Stimulated activated effector memory CD8-positive, alpha-beta T cell treated with anti-CD3 and anti-CD28 coated beads, Interleukin-12 subunit alpha, Interleukin-12 subunit beta, amount 100 ng/mL, for 72 hours (primary cell): Measurements from ENCODE around the gene CDC14B.
"Not testable (repeated sequence)": the region's sequence is repeated elsewhere in the genome, so short reads cannot be mapped to it uniquely, and the experiment has no call there.

Experiments used
- ATAC-seq: fragments of 150-1000 bp; cut with Tn5 transposase; 2 replicates; pipeline ENCODE4 v1.10.0; 2021
- DNase-seq, 2 donors: peaks; one replicate each; pipeline ENCODE4 v3.0.0; 2021 to 2022; ENCODE audit warnings: low spot score in 2 of 2
- H3K27ac Mint-ChIP-seq: one replicate; pipeline ENCODE4 v1.8.0; 2022; ENCODE audit warnings: mild to moderate bottlenecking, mixed read lengths
- H3K36me3 Mint-ChIP-seq: one replicate; pipeline ENCODE4 v1.8.0; 2022; ENCODE audit warnings: mild to moderate bottlenecking, mixed read lengths
- H3K4me1 Mint-ChIP-seq: one replicate; pipeline ENCODE4 v1.8.0; 2022; ENCODE audit warnings: mixed read lengths
- H3K4me3 Mint-ChIP-seq: one replicate; pipeline ENCODE4 v1.8.0; 2022; ENCODE audit warnings: mild to moderate bottlenecking, mixed read lengths
- H3K9me3 Mint-ChIP-seq: one replicate; pipeline ENCODE4 v1.8.0; 2022; ENCODE audit warnings: mixed read lengths

The CDC14B gene

DNA sequence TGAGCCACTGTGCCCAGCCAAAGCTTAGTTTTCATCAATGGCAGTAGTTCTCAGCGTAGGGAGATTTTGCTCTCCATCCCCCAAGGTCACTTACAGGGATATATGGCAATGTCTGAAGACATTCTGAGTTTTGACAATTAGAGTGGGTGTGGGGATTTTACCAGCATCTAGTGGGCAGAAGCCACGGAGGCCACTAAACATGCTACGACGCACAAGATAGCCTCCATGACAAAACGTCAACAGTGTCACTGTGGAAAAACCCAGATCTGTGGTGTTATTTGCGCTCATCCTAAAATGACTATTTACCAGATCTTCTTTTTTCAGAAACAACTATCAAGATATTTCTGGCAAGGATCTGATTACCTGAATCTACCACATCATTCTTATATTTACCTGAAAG, 68.2 kb downstream of the CDC14B start:
- peaks cover 20% of the 10 kb centered on the region for H3K4me1 Mint-ChIP-seq
- no peak for DNase-seq
- H3K9me3 Mint-ChIP-seq = no peaks in the 10 kb centered on the region
- no peaks in the 10 kb centered on the region for H3K36me3 Mint-ChIP-seq
- no peak overlapping the region for H3K4me3 Mint-ChIP-seq
- ATAC-seq = peak; percentile 76
- H3K27ac Mint-ChIP-seq = no peak overlapping the region

DNA sequence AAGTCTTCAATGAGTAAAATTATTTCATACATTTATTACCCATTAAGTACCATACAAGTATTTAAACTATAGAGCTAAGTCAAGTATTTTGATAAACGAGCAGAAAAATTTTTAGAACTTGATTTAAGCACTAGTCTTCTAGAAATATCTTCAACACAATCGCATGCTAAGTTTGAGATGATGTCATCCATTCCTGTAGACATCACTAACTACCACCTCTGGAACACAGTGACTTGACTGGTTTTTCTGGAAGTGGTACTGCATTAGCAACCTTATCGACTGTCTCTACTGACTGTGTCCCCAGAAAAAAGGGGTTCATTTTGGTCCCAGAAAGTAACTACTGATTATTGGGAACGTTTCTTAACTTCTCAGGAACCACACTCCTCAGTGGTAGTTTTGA, 69.0 kb downstream of the CDC14B start:
- Mint-ChIP-seq H3K27ac (no peak overlapping the region), H3K4me1 (peaks cover 20% of the 10 kb centered on the region), H3K9me3 (no peaks in the 10 kb centered on the region), H3K4me3 (no peak overlapping the region), H3K36me3 (no peaks in the 10 kb centered on the region)
- DNase-seq (no peak), ATAC-seq (no peak)

GRCh38 chr9:96543131-96543530, 76.5 kb downstream of the CDC14B start:
- H3K36me3 Mint-ChIP-seq, H3K4me1 Mint-ChIP-seq, DNase-seq, ATAC-seq, H3K9me3 Mint-ChIP-seq, H3K27ac Mint-ChIP-seq, H3K4me3 Mint-ChIP-seq: not testable (repeated sequence)

DNA sequence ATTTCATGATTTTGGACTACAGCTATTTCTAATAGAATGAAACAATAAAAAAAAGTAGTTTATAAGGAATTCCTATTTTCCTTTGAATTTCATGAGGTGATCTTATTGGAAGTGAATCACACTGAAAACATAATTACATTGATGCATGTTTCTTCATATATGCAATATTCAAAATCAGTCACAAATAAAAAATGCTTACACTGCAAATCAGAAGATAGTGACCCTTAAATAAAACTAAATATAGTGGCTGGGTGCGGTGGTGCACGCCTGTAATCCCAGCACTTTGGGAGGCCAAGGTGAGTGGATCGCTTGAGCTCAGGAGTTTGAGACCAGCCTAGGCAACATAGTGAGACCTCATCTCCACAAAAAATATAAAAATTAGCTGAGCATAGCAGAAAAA, 79.5 kb downstream of the CDC14B start:
- H3K9me3 Mint-ChIP-seq = no peaks in the 10 kb centered on the region
- DNase-seq (no peak), ATAC-seq (no peak)
- no peaks in the 10 kb centered on the region for H3K4me1 Mint-ChIP-seq
- no peak overlapping the region for H3K27ac Mint-ChIP-seq
- peaks cover 4% of the 10 kb centered on the region for H3K36me3 Mint-ChIP-seq
- H3K4me3 Mint-ChIP-seq = no peak overlapping the region

DNA sequence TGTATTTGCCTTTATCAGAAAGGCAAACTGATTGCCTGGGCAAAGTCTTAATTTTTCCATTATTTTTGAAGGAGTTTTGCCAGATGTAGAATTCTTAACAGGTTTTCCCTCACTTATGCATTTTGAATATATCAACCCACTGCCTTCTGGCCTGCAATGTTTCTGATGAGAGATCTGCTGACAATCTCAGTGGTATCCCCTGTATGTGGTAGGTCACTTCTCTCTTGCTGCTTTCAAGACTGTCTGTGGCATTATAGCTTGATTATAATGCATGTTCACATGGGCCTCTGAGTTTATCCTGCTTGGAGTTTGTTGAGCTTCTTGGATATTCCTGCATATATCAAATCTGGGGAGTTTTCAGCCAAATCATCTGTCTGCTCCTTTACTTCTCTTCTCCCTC, 87.5 kb downstream of the CDC14B start:
- no peak overlapping the region for H3K27ac Mint-ChIP-seq
- no peak overlapping the region for H3K4me3 Mint-ChIP-seq
- no peaks in the 10 kb centered on the region for H3K9me3 Mint-ChIP-seq
- no peaks in the 10 kb centered on the region for H3K4me1 Mint-ChIP-seq
- ATAC-seq = no peak
- no peak for DNase-seq
- no peaks in the 10 kb centered on the region for H3K36me3 Mint-ChIP-seq

DNA sequence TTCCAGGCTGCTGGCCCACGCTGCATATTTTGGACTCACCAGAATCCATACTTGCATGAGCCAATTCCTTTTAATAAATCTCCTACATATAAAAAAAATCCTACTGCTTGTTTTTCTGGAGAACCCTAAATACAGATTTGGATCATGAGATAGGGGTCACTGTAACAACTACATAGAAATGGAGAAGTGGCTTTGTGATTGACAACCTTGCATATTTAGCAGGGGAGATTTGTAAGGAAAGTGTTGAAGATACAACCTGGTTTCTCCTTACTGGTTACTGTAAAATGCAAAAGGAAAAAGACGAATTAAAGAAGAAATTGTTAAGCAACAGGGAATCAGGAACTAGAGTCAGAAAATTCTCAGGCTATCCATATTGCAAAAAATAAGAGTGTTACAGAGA, 94.9 kb downstream of the CDC14B start:
- H3K4me3 Mint-ChIP-seq = no peak overlapping the region
- no peaks in the 10 kb centered on the region for H3K9me3 Mint-ChIP-seq
- H3K27ac Mint-ChIP-seq = no peak overlapping the region
- no peaks in the 10 kb centered on the region for H3K36me3 Mint-ChIP-seq
- no peak for ATAC-seq
- H3K4me1 Mint-ChIP-seq = peaks cover 5% of the 10 kb centered on the region
- DNase-seq = no peak

GRCh38 chr9:96524045-96524444, 95.6 kb downstream of the CDC14B start:
- no peak for ATAC-seq
- Mint-ChIP-seq H3K36me3 (no peaks in the 10 kb centered on the region), H3K27ac (no peak overlapping the region), H3K4me3 (no peak overlapping the region), H3K9me3 (no peaks in the 10 kb centered on the region), H3K4me1 (peaks cover 5% of the 10 kb centered on the region)
- no peak for DNase-seq

DNA sequence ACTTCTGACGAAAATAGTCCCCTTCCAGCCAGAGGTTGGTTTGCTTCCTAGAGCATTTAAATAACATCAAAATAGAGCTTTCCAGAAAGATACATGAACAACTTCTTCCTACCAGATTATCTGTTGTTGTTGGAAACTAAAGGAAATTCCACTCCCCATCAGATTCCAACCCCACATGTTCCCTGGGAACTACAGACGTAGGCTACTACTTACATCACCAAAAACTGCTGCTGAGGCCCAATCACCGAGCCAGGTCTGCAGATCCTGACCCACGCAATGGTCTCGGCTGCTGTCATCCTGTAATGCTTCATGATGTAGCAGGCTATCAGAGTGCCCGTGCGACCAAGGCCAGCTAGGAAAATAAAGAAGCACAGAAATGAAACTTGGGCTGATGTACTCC, 96.3 kb downstream of the CDC14B start:
- no peak overlapping the region for H3K27ac Mint-ChIP-seq
- ATAC-seq = no peak

GRCh38 chr9:96522366-96522765, 97.3 kb downstream of the CDC14B start:
- ATAC-seq (no peak), DNase-seq (no peak)
- Mint-ChIP-seq H3K4me1 (peaks cover 5% of the 10 kb centered on the region), H3K27ac (no peak overlapping the region), H3K36me3 (no peaks in the 10 kb centered on the region), H3K9me3 (no peaks in the 10 kb centered on the region), H3K4me3 (no peak overlapping the region)

More for the DNA sequence above, 96.3 kb downstream of the CDC14B start:
- Mint-ChIP-seq H3K9me3 (no peaks in the 10 kb centered on the region), H3K4me1 (peaks cover 5% of the 10 kb centered on the region), H3K36me3 (no peaks in the 10 kb centered on the region), H3K4me3 (no peak overlapping the region)
- no peak for DNase-seq

GRCh38 chr9:96519787-96520186, 99.9 kb downstream of the CDC14B start:
- Mint-ChIP-seq H3K9me3 (no peaks in the 10 kb centered on the region), H3K36me3 (no peaks in the 10 kb centered on the region), H3K4me1 (peaks cover 5% of the 10 kb centered on the region), H3K27ac (no peak overlapping the region), H3K4me3 (no peak overlapping the region)
- ATAC-seq (no peak), DNase-seq (no peak)

DNA sequence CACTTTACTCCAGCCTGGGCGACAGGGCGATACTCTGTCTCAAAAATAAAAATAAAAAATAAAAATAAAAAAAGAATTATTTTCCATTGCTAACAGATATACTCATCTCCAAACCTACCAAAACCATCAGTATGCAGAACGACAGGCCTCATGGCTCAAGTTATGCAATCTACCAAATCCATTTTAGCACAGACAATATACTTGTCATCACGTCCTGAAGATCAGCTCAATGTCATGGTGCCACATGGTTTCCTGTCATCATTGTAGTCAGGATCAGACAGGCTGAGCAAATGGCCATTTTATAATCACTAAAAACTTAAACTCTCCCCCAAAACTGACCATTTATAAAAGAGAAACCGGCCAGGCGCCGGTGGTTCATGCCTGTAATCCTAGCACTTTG, 100.5 kb downstream of the CDC14B start:
- ATAC-seq (no peak), DNase-seq (no peak)
- H3K4me3 Mint-ChIP-seq = no peak overlapping the region
- H3K27ac Mint-ChIP-seq = no peak overlapping the region
- peaks cover 5% of the 10 kb centered on the region for H3K4me1 Mint-ChIP-seq
- H3K36me3 Mint-ChIP-seq = no peaks in the 10 kb centered on the region
- no peaks in the 10 kb centered on the region for H3K9me3 Mint-ChIP-seq

GRCh38 chr9:96515621-96516470, 103.8 kb downstream of the CDC14B start:
- ATAC-seq (no peak), DNase-seq (no peak)
- H3K36me3 Mint-ChIP-seq = no peaks in the 10 kb centered on the region
- no peaks in the 10 kb centered on the region for H3K9me3 Mint-ChIP-seq
- H3K27ac Mint-ChIP-seq = no peak overlapping the region
- H3K4me1 Mint-ChIP-seq = no peaks in the 10 kb centered on the region
- no peak overlapping the region for H3K4me3 Mint-ChIP-seq

- no peak overlapping the region for H3K27ac Mint-ChIP-seq
- no peak for ATAC-seq
- H3K9me3 Mint-ChIP-seq = no peaks in the 10 kb centered on the region
- DNase-seq = no peak
- no peaks in the 10 kb centered on the region for H3K36me3 Mint-ChIP-seq
- H3K4me3 Mint-ChIP-seq = no peak overlapping the region
- no peaks in the 10 kb centered on the region for H3K4me1 Mint-ChIP-seq
Observed at GRCh38 chr9:96514800-96515158, 104.9 kb downstream of the CDC14B start.

DNA sequence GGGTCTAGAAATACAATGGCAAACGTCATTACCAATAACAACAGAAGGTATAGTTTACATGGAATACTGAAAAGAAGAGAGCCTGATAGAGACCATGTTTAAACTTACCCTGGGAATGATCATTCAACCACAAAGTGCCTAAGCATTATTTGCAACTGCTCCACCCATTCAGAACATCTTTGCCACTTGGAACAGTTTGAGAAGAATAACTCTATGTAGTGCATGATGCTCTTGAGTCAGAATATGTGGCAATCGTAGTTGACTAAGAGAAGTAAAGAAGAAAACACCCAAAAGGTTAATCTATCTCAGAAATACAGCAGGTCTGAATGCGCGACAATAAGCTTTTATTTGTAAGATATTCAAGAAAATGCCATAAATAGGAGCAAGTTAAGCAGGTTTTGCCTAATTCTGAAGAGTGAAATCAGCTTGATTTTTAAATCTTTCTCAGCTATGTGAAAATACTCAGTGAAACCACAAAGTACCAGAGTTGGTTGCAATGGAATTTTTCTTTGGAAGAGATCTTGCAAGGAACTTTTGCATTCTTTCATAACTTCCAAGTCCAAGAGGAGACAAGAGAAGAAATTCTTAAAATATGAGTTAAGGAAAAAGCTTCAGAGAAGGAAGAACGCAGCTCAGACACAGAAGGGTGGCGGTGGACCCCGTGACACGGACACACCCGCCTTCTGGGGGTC, 105.4 kb downstream of the CDC14B start:
- Mint-ChIP-seq H3K36me3 (no peaks in the 10 kb centered on the region), H3K9me3 (no peaks in the 10 kb centered on the region), H3K4me3 (no peak overlapping the region), H3K4me1 (no peaks in the 10 kb centered on the region), H3K27ac (no peak overlapping the region)
- DNase-seq (no peak), ATAC-seq (no peak)

GRCh38 chr9:96513622-96514021, 106.0 kb downstream of the CDC14B start:
- H3K27ac Mint-ChIP-seq = no peak overlapping the region
- no peak for ATAC-seq
- H3K4me1 Mint-ChIP-seq = no peaks in the 10 kb centered on the region
- no peak overlapping the region for H3K4me3 Mint-ChIP-seq
- H3K36me3 Mint-ChIP-seq = no peaks in the 10 kb centered on the region
- no peak for DNase-seq
- H3K9me3 Mint-ChIP-seq = no peaks in the 10 kb centered on the region

DNA sequence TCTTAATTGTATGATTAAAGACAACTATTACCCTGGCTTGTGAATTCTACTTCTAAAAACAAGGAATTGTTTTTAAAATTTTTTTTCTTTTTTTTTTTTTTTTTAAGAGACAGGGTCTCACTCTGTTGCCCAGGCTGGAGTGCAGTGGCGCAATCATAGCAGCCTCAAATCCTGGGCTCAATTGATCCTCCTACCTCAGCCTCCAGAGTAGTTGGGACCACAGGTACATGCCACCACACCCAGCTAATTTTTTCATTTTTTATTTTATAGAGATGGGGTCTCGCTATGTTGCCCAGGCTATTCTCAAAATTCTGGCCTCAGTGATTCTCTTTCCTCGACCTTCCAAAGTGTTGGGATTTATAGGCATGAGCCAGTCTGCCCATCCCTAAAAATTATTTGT, 107.4 kb downstream of the CDC14B start:
- Mint-ChIP-seq H3K4me1 (no peaks in the 10 kb centered on the region), H3K4me3 (no peak overlapping the region), H3K36me3 (no peaks in the 10 kb centered on the region), H3K9me3 (no peaks in the 10 kb centered on the region), H3K27ac (no peak overlapping the region)
- ATAC-seq = no peak
- no peak for DNase-seq
